HepG2 (cell line): ENCODE data around the gene DGAT2. TPM values are rescaled to one million over a fixed set of nuclear protein-coding genes. Genes with fewer than 3 reads are reported as not detected.

Experiments used
- FLYWCH1 ChIP-seq: sonication (generic); formaldehyde crosslinking; IDR thresholded peaks from 2 replicates; pipeline ENCODE4 v1.8.1; 2023; ENCODE audit warnings: mild to moderate bottlenecking, missing genetic modification reagents
- FOXK1 ChIP-seq: sonication (generic); formaldehyde crosslinking; IDR thresholded peaks from 2 replicates; pipeline ENCODE4 v1.4.0; 2020; ENCODE audit warnings: low read depth, missing genetic modification reagents, borderline replicate concordance
- HES4 ChIP-seq: sonication (generic); formaldehyde crosslinking; IDR thresholded peaks from 2 replicates; pipeline ENCODE4 v1.9.0; 2021; ENCODE audit warnings: mild to moderate bottlenecking, missing genetic modification reagents, borderline replicate concordance
- HMG20A ChIP-seq: IDR thresholded peaks from 2 replicates; pipeline ENCODE4 v1.6.1; 2016; ENCODE audit warnings: borderline replicate concordance
- KLF11 ChIP-seq: IDR thresholded peaks from 2 replicates; pipeline ENCODE4 v1.6.1; 2016; ENCODE audit warnings: missing compliant biosample characterization
- KLF9 ChIP-seq: IDR thresholded peaks from 2 replicates; pipeline ENCODE4 v1.6.1; 2016; ENCODE audit warnings: low read depth
- MEIS1 ChIP-seq: sonication (generic); formaldehyde crosslinking; IDR thresholded peaks from 2 replicates; pipeline ENCODE4 v1.9.0; 2021; ENCODE audit warnings: mild to moderate bottlenecking, missing genetic modification reagents, moderate library complexity, borderline replicate concordance
- NFKBIZ ChIP-seq: IDR thresholded peaks from 2 replicates; pipeline ENCODE4 v1.6.1; 2018; ENCODE audit warnings: missing genetic modification reagents, missing compliant biosample characterization
- NR0B2 ChIP-seq: sonication (generic); formaldehyde crosslinking; IDR thresholded peaks from 2 replicates; pipeline ENCODE4 v1.4.0; 2020; ENCODE audit warnings: mild to moderate bottlenecking, missing genetic modification reagents
- NR2F6 ChIP-seq, 2 experiments: IDR thresholded peaks; 2 replicates each; pipeline ENCODE4 v1.6.1; 2016; ENCODE audit warnings: antibody characterized with exemption in 1 of 2, mild to moderate bottlenecking in 1 of 2
- PRDM15 ChIP-seq: sonication (generic); formaldehyde crosslinking; IDR thresholded peaks from 2 replicates; pipeline ENCODE4 v1.4.0; 2020; ENCODE audit warnings: missing genetic modification reagents
- REXO4 ChIP-seq: sonication (generic); formaldehyde crosslinking; IDR thresholded peaks from 2 replicates; pipeline ENCODE4 v1.8.0; 2022; ENCODE audit warnings: missing genetic modification reagents, mild to moderate bottlenecking, borderline replicate concordance
- SAP130 ChIP-seq: IDR thresholded peaks from 2 replicates; pipeline ENCODE4 v1.6.1; 2016; ENCODE audit warnings: low read depth
- SNAPC2 ChIP-seq: sonication (generic); formaldehyde crosslinking; IDR thresholded peaks from 2 replicates; pipeline ENCODE4 v1.8.1; 2022; ENCODE audit warnings: mild to moderate bottlenecking, missing genetic modification reagents
- TBP ChIP-seq: sonication (generic); formaldehyde crosslinking; IDR thresholded peaks from 2 replicates; pipeline ENCODE4 v1.5.0; 2020; ENCODE audit warnings: missing genetic modification reagents
- TFE3 ChIP-seq: IDR thresholded peaks from 2 replicates; pipeline ENCODE4 v1.6.1; 2016
- TP53 ChIP-seq: sonication (generic); formaldehyde crosslinking; conservative IDR thresholded peaks from 2 replicates; pipeline ENCODE4 v1.4.0; 2020; ENCODE audit warnings: missing genetic modification reagents
- XBP1 ChIP-seq: sonication (generic); formaldehyde crosslinking; IDR thresholded peaks from 2 replicates; pipeline ENCODE4 v1.5.0; 2020; ENCODE audit warnings: missing genetic modification reagents
- ZNF414 ChIP-seq: sonication (generic); formaldehyde crosslinking; IDR thresholded peaks from 2 replicates; pipeline ENCODE4 v1.5.0; 2020; ENCODE audit warnings: missing genetic modification reagents
- ZNF543 ChIP-seq: sonication (generic); formaldehyde crosslinking; IDR thresholded peaks from 2 replicates; pipeline ENCODE4 v1.4.0; 2020; ENCODE audit warnings: mild to moderate bottlenecking, missing genetic modification reagents
- ZNF558 ChIP-seq: sonication (generic); formaldehyde crosslinking; IDR thresholded peaks from 2 replicates; pipeline ENCODE4 v1.9.0; 2022; ENCODE audit warnings: mild to moderate bottlenecking, missing genetic modification reagents, borderline replicate concordance
- ZNF564 ChIP-seq: sonication (generic); formaldehyde crosslinking; IDR thresholded peaks from 2 replicates; pipeline ENCODE4 v1.8.1; 2023; ENCODE audit warnings: mild to moderate bottlenecking, missing genetic modification reagents
- ZNF572 ChIP-seq: sonication (generic); formaldehyde crosslinking; IDR thresholded peaks from 2 replicates; pipeline ENCODE4 v1.5.1; 2020; ENCODE audit warnings: mild to moderate bottlenecking, missing genetic modification reagents
- ZNF614 ChIP-seq: IDR thresholded peaks from 2 replicates; pipeline ENCODE4 v1.6.1; 2018; ENCODE audit warnings: missing biosample characterization, missing genetic modification reagents, inconsistent platforms, borderline replicate concordance
- ZNF629 ChIP-seq: sonication (generic); formaldehyde crosslinking; conservative IDR thresholded peaks from 2 replicates; pipeline ENCODE4 v1.5.0; 2020; ENCODE audit warnings: missing genetic modification reagents
- polyA plus RNA-seq, 8 experiments: library from polyadenylated mRNA; depleted of rRNA in 3 of 8; stranded (reverse) in 7 of 8; unstranded in 1 of 8; fragments of >200 nt; fragmentation: Illumina TruSeq in 4 of 8; extraction: Trizol in 4 of 8; gene quantifications; 2 replicates each; pipeline versions ENCODE4 v1.2.1 to v1.2.3, GENCODE V29; 2011 to 2016; ENCODE audit warnings: low read depth in 4 of 8, missing spikeins in 1 of 8, mixed read lengths in 1 of 8; ENCODE audit not compliant: insufficient read depth in 1 of 8
- total RNA-seq, 5 experiments: library from RNA; depleted of rRNA; stranded (reverse); fragments of >200 nt; fragmentation: Illumina TruSeq; extraction: Trizol; gene quantifications; 2 replicates each; pipeline ENCODE4 v1.2.3, GENCODE V29; 2016; ENCODE audit warnings: low read depth in 1 of 5

The DGAT2 gene
- total and polyA plus RNA-seq, 2 of the 13 experiments (the other 11 are each of a cell fraction or from before 2014, with no cell fraction given) = 39.0 to 65.6 TPM

- TF ChIP-seq PRDM15 = no peak
- no peak for TF ChIP-seq ZNF564 (CRISPR knock-in tag)
- 0 out of 2 replicates have a peak, but pooled peaks have one; percentile 30 for TF ChIP-seq ZNF414
- TF ChIP-seq NR0B2 (CRISPR knock-in tag) = no peak
- TF ChIP-seq ZNF614 (CRISPR knock-in tag) = peak; percentile 83; the same call in 1 of the 2 replicates
- TF ChIP-seq ZNF543 = 0 out of 2 replicates have a peak, but pooled peaks have one; percentile 10
- no peak for TF ChIP-seq FLYWCH1 (CRISPR knock-in tag)
- TF ChIP-seq HES4 (CRISPR knock-in tag) = no peak
- TF ChIP-seq TFE3 = peak; percentile 64; the same call in 1 of the 2 replicates
- no peak for TF ChIP-seq TP53 (CRISPR knock-in tag)
- TF ChIP-seq ZNF558 (CRISPR knock-in tag) = peak; percentile 82; the same call in 1 of the 2 replicates
- TF ChIP-seq SAP130 (CRISPR knock-in tag) = peak; percentile 79
- no peak for TF ChIP-seq HMG20A (CRISPR knock-in tag)
- TF ChIP-seq XBP1 (CRISPR knock-in tag) = no peak
- TF ChIP-seq KLF11 (CRISPR knock-in tag) = no peak
- no peak for TF ChIP-seq NFKBIZ (CRISPR knock-in tag)
- no peak for TF ChIP-seq FOXK1
- peak; percentile 40; the same call in 1 of the 2 replicates for TF ChIP-seq NR2F6 (IDR thresholded peaks at IDR 0.05)
- TF ChIP-seq NR2F6 (CRISPR knock-in tag; IDR thresholded peaks at IDR 0.05) = peak; percentile 48; the same call in 1 of the 2 replicates
- TF ChIP-seq ZNF572 (CRISPR knock-in tag) = 0 out of 2 replicates have a peak, but pooled peaks have one; percentile 26
- TF ChIP-seq MEIS1 = no peak
- peak; percentile 18; the same call in 1 of the 2 replicates for TF ChIP-seq ZNF629 (CRISPR knock-in tag)
- TF ChIP-seq TBP = no peak
- TF ChIP-seq KLF9 (CRISPR knock-in tag) = no peak
- no peak for TF ChIP-seq SNAPC2 (CRISPR knock-in tag)
- TF ChIP-seq REXO4 (CRISPR knock-in tag) = no peak
Measured at GRCh38 chr11:75719340-75720239, 49.0 kb upstream of the DGAT2 start (continued).
